Right atrium auricular region (tissue), 2 donors: ENCODE measurements around the gene COL11A1. TPM values are rescaled to one million over a fixed set of nuclear protein-coding genes. Genes with fewer than 3 reads are reported as not detected.
"Not testable (repeated sequence)": the region's sequence is repeated elsewhere in the genome, so short reads cannot be mapped to it uniquely, and the experiment has no call there.

Source experiments
- DNase-seq: peaks from one replicate; pipeline ENCODE4 v3.0.0-alpha.2; 2019; ENCODE audit warnings: low spot score
- H3K27ac ChIP-seq, 2 donors: fragments of 200-600 bp; sonication (generic); 1 replicate in 1 of 2; 2 replicates in 1 of 2; pipeline ENCODE4 v1.5.1; 2016 to 2019
- H3K27me3 ChIP-seq, 2 donors: fragments of 200-600 bp; sonication (generic); one replicate each; pipeline versions ENCODE4 v1.5.1 to v1.6.0; 2017 to 2019
- H3K36me3 ChIP-seq: fragments of 200-600 bp; sonication (generic); one replicate; pipeline ENCODE4 v1.5.1; 2016
- H3K4me1 ChIP-seq, 2 donors: fragments of 200-600 bp; sonication (generic); one replicate each; pipeline versions ENCODE4 v1.5.1 to v1.6.0; 2017 to 2019
- H3K4me3 ChIP-seq, 2 donors: fragments of 200-600 bp; sonication (generic); 1 replicate in 1 of 2; 2 replicates in 1 of 2; pipeline ENCODE4 v1.5.1; 2017 to 2019; ENCODE audit warnings: mild to moderate bottlenecking in 1 of 2, moderate library complexity in 1 of 2
- H3K9me3 ChIP-seq, 2 donors: fragments of 200-600 bp; sonication (generic); one replicate each; pipeline ENCODE4 v1.5.1; 2019
- total RNA-seq, 2 donors: library from RNA; depleted of rRNA; stranded (reverse); fragments of >200 nt; gene quantifications; one replicate each; pipeline ENCODE4 v1.1.0, GENCODE V29; 2016
- TF ChIP-seq, protein P1 (sequence below), 2 donors: fragments of 200-600 bp; sonication (generic); IDR thresholded peaks; one replicate each; pipeline ENCODE4 v1.5.1; 2019; ENCODE audit warnings: antibody characterized with exemption in 2 of 2

The COL11A1 gene
- total RNA-seq, 2 donors from 2014 or later, result 0.71 TPM; not detected in 1

DNA sequence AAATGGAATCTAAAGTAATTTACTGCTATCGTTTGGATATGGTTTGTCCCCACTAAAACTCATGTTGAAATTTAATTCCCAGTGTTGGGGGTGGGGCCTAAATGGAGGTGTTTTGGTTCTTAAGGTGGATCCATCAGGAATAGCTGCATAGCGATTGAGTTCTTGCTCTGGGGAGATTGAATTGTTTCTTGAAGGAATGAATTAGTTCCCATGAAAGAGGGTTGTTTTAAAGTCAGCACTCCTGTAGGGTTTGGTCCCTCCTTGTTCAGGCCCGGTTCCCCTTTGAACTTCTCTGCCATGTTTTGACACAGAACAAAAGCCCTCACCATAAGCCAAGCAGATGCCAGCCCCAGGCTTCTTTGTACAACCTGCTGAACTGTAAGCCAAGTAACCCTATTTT, 170.9 kb downstream of the COL11A1 start:
- TF ChIP-seq, protein P1, sequence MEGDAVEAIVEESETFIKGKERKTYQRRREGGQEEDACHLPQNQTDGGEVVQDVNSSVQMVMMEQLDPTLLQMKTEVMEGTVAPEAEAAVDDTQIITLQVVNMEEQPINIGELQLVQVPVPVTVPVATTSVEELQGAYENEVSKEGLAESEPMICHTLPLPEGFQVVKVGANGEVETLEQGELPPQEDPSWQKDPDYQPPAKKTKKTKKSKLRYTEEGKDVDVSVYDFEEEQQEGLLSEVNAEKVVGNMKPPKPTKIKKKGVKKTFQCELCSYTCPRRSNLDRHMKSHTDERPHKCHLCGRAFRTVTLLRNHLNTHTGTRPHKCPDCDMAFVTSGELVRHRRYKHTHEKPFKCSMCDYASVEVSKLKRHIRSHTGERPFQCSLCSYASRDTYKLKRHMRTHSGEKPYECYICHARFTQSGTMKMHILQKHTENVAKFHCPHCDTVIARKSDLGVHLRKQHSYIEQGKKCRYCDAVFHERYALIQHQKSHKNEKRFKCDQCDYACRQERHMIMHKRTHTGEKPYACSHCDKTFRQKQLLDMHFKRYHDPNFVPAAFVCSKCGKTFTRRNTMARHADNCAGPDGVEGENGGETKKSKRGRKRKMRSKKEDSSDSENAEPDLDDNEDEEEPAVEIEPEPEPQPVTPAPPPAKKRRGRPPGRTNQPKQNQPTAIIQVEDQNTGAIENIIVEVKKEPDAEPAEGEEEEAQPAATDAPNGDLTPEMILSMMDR (IDR thresholded peaks at IDR 0.05), result no peak
- Histone ChIP-seq H3K9me3 (no peaks in the 10 kb centered on the region), H3K27ac (no peak overlapping the region), H3K27me3 (no peaks in the 10 kb centered on the region), H3K36me3 (no peaks in the 10 kb centered on the region), H3K4me3 (no peak overlapping the region), H3K4me1 (no peaks in the 10 kb centered on the region)
- no peak for DNase-seq

DNA sequence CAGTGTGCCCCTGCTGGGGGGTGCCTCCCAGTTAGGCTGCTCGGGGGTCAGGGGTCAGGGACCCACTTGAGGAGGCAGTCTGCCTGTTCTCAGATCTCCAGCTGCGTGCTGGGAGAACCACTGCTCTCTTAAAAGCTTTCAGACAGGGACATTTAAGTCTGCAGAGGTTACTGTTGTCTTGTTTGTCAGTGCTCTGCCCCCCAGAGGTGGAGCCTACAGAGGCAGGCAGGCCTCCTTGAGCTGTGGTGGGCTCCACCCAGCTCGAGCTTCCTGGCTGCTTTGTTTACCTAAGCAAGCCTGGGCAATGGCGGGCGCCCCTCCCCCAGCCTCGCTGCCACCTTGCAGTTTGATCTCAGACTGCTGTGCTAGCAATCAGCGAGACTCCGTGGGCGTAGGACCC, 175.0 kb downstream of the COL11A1 start:
- not testable (repeated sequence) for H3K36me3 ChIP-seq, H3K27ac ChIP-seq, DNase-seq, H3K4me1 ChIP-seq, H3K4me3 ChIP-seq, H3K27me3 ChIP-seq, H3K9me3 ChIP-seq

DNA sequence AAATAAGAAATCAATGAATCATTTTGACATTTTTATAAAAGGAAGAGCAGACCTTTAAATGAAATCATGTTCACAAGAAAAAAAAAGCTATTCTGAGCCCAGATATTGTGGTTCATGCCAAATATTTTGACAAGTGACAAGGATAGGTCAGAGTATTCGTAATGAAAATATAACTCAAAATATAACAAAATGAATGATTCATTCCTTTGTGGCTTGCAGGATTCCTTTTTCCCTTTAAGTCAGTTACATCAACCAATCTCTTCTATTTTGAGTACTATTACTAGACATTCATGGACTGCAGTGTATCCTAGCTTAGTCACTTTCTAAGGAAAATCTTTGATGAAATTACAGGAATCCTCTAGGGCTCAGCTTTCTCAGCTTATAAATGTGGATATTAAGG, 188.7 kb downstream of the COL11A1 start:
- TF ChIP-seq, protein P1 (IDR thresholded peaks at IDR 0.05), result no peak
- Histone ChIP-seq H3K9me3 (no peaks in the 10 kb centered on the region), H3K27me3 (no peaks in the 10 kb centered on the region), H3K4me1 (no peaks in the 10 kb centered on the region), H3K27ac (no peak overlapping the region), H3K4me3 (no peak overlapping the region), H3K36me3 (no peaks in the 10 kb centered on the region)
- DNase-seq, result no peak

DNA sequence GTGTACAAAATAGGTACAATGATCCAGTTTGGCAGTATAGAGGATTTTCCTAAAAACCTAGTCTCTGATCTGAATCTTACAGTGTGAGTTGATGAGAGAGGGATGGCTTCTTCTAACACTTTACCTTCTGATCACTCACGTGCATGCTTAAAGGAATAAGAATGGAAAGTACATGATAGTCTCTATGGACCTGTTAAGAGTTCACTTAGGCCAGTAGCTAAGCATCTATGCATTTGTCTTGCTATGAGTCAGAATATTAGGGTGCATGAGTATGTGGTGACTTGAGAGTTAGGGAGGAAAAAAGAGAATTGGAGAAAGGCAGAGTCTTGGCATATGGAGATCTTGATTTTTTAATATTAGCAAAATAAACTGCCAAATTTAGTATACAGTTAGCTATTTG, 206.3 kb downstream of the COL11A1 start:
- TF ChIP-seq, protein P1 (IDR thresholded peaks at IDR 0.05), result no peak
- H3K9me3 ChIP-seq, result no peaks in the 10 kb centered on the region
- DNase-seq, result no peak
- no peaks in the 10 kb centered on the region for H3K27me3 ChIP-seq
- no peaks in the 10 kb centered on the region for H3K36me3 ChIP-seq
- no peaks in the 10 kb centered on the region for H3K4me1 ChIP-seq
- H3K4me3 ChIP-seq, result no peak overlapping the region
- no peak overlapping the region for H3K27ac ChIP-seq

DNA sequence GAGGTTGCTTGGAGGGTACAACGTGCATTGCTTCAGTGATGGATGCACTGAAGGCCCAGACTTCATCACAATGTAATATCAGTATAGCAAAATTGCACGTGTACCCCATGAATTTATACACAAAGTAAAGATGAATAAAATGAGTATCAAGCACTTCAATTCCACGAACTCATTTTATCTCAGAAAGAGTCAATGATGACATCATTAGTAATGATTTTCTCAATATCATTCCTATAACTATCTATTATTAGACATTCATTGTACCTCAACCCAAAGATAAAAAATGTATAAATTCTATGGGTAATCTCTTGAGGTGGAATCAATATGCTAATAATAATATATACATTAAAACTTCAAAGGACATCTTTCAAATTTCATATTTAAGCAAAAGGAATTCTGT, 208.4 kb downstream of the COL11A1 start:
- Histone ChIP-seq H3K9me3 (no peaks in the 10 kb centered on the region), H3K4me3 (no peak overlapping the region), H3K4me1 (no peaks in the 10 kb centered on the region), H3K27ac (no peak overlapping the region), H3K36me3 (no peaks in the 10 kb centered on the region), H3K27me3 (no peaks in the 10 kb centered on the region)
- TF ChIP-seq, protein P1 (IDR thresholded peaks at IDR 0.05), result no peak
- DNase-seq, result no peak

DNA sequence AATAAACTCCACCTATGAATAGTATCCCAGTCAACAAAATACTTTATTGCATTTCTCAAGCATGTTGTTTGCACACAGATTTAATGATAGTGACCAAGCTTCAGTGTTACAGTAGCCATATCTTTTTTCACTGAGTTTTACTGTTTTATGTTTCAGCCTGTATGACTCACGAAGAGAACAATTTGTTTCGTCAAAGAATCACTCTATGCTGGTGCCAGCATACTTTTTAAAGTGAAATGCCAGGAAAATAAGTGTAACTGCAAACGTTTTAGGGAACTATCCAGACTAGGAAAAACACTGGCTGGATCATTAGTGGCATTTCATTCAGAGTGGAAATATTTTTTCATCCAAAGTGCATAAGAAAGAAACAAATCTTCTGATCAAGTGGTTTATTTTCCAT, 210.8 kb downstream of the COL11A1 start:
- no peak overlapping the region for H3K4me3 ChIP-seq
- no peaks in the 10 kb centered on the region for H3K4me1 ChIP-seq
- TF ChIP-seq, protein P1 (IDR thresholded peaks at IDR 0.05), result no peak
- DNase-seq, result no peak
- no peaks in the 10 kb centered on the region for H3K36me3 ChIP-seq
- H3K9me3 ChIP-seq, result no peaks in the 10 kb centered on the region
- no peaks in the 10 kb centered on the region for H3K27me3 ChIP-seq
- no peak overlapping the region for H3K27ac ChIP-seq
